ENCODE data around the gene TGFBR3.

TGFBR3 gene

GRCh38 chr1:91805311-91805801, 80.6 kb downstream of the TGFBR3 start:
- Histone ChIP-seq H3K4me3 (ENCODE audit: low read depth, low read length, poor library complexity, severe bottlenecking) (no peak overlapping the region), H3K4me1 (ENCODE audit: insufficient read depth, low read length, severe bottlenecking) (peaks cover 27% of the 10 kb centered on the region), H3K9me2 (ENCODE audit: low read depth, low read length) (no peaks in the 10 kb centered on the region), H3K36me3 (ENCODE audit: insufficient read depth, low read length) (no peaks in the 10 kb centered on the region), H4K20me1 (ENCODE audit: insufficient read depth, low read length) (no peaks in the 10 kb centered on the region), H3K27ac (ENCODE audit: low read depth, low read length, poor library complexity, severe bottlenecking) (no peak overlapping the region), H3K27me3 (ENCODE audit: insufficient read depth, low read length) (no peaks in the 10 kb centered on the region), H3K4me2 (ENCODE audit: low read length) (no peak overlapping the region), H3F3A (ENCODE audit: insufficient read depth, low read length) (no peaks in the 10 kb centered on the region), H2AFZ (ENCODE audit: low read length) (no peak overlapping the region), H3K9me3 (ENCODE audit: low read length) (no peaks in the 10 kb centered on the region), H3K9ac (ENCODE audit: low read length) (no peak overlapping the region), H3K79me2 (ENCODE audit: insufficient read depth, low read length) (no peaks in the 10 kb centered on the region)
- TF ChIP-seq EZH2 (IDR thresholded peaks at IDR 0.05; ENCODE audit: borderline replicate concordance, low read length), result no peak
- TF ChIP-seq, protein P1, sequence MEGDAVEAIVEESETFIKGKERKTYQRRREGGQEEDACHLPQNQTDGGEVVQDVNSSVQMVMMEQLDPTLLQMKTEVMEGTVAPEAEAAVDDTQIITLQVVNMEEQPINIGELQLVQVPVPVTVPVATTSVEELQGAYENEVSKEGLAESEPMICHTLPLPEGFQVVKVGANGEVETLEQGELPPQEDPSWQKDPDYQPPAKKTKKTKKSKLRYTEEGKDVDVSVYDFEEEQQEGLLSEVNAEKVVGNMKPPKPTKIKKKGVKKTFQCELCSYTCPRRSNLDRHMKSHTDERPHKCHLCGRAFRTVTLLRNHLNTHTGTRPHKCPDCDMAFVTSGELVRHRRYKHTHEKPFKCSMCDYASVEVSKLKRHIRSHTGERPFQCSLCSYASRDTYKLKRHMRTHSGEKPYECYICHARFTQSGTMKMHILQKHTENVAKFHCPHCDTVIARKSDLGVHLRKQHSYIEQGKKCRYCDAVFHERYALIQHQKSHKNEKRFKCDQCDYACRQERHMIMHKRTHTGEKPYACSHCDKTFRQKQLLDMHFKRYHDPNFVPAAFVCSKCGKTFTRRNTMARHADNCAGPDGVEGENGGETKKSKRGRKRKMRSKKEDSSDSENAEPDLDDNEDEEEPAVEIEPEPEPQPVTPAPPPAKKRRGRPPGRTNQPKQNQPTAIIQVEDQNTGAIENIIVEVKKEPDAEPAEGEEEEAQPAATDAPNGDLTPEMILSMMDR (IDR thresholded peaks at IDR 0.05; ENCODE audit: low read length), result no peak

- H3K9me2 ChIP-seq (ENCODE audit: low read depth, low read length), result no peaks in the 10 kb centered on the region
- H3K79me2 ChIP-seq (ENCODE audit: insufficient read depth, low read length), result no peaks in the 10 kb centered on the region
- H4K20me1 ChIP-seq (ENCODE audit: insufficient read depth, low read length), result no peaks in the 10 kb centered on the region
- TF ChIP-seq, protein P1 (IDR thresholded peaks at IDR 0.05; ENCODE audit: low read length), result no peak
- TF ChIP-seq EZH2 (IDR thresholded peaks at IDR 0.05; ENCODE audit: borderline replicate concordance, low read length), result no peak
- H3K27me3 ChIP-seq (ENCODE audit: insufficient read depth, low read length), result no peaks in the 10 kb centered on the region
- no peak overlapping the region for H3K4me3 ChIP-seq (ENCODE audit: low read depth, low read length, poor library complexity, severe bottlenecking)
- H3K36me3 ChIP-seq (ENCODE audit: insufficient read depth, low read length), result no peaks in the 10 kb centered on the region
- peaks cover 27% of the 10 kb centered on the region for H3K4me1 ChIP-seq (ENCODE audit: insufficient read depth, low read length, severe bottlenecking)
- no peak overlapping the region for H3K9ac ChIP-seq (ENCODE audit: low read length)
- no peaks in the 10 kb centered on the region for H3F3A ChIP-seq (ENCODE audit: insufficient read depth, low read length)
- no peaks in the 10 kb centered on the region for H3K9me3 ChIP-seq (ENCODE audit: low read length)
- no peak overlapping the region; the same call in 1 of the 2 replicates for H3K4me2 ChIP-seq (ENCODE audit: low read length)
- H3K27ac ChIP-seq (ENCODE audit: low read depth, low read length, poor library complexity, severe bottlenecking), result peak overlapping the region; percentile 40
- H2AFZ ChIP-seq (ENCODE audit: low read length), result no peak overlapping the region
Observed at GRCh38 chr1:91804546-91805023, 81.4 kb downstream of the TGFBR3 start.

- Histone ChIP-seq H3K4me3 (ENCODE audit: low read depth, low read length, poor library complexity, severe bottlenecking) (peak overlapping the region; percentile 1), H3K79me2 (ENCODE audit: insufficient read depth, low read length) (no peaks in the 10 kb centered on the region), H3K27ac (ENCODE audit: low read depth, low read length, poor library complexity, severe bottlenecking) (peak overlapping the region; percentile 40), H3F3A (ENCODE audit: insufficient read depth, low read length) (no peaks in the 10 kb centered on the region), H3K4me1 (ENCODE audit: insufficient read depth, low read length, severe bottlenecking) (peaks cover 27% of the 10 kb centered on the region), H3K27me3 (ENCODE audit: insufficient read depth, low read length) (no peaks in the 10 kb centered on the region), H3K4me2 (ENCODE audit: low read length) (no peak overlapping the region; the same call in 1 of the 2 replicates), H3K9ac (ENCODE audit: low read length) (no peak overlapping the region), H2AFZ (ENCODE audit: low read length) (no peak overlapping the region), H4K20me1 (ENCODE audit: insufficient read depth, low read length) (no peaks in the 10 kb centered on the region), H3K9me2 (ENCODE audit: low read depth, low read length) (no peaks in the 10 kb centered on the region), H3K9me3 (ENCODE audit: low read length) (no peaks in the 10 kb centered on the region), H3K36me3 (ENCODE audit: insufficient read depth, low read length) (no peaks in the 10 kb centered on the region)
- TF ChIP-seq, protein P1 (IDR thresholded peaks at IDR 0.05; ENCODE audit: low read length), result no peak
- TF ChIP-seq EZH2 (IDR thresholded peaks at IDR 0.05; ENCODE audit: borderline replicate concordance, low read length), result no peak
Observed at GRCh38 chr1:91803847-91804545, 82.0 kb downstream of the TGFBR3 start.
